HEK293 (cell line): ENCODE data around the gene CCDC9B.

Source experiments
- GLI2 ChIP-seq: fragments of 450-650 bp; formaldehyde crosslinking; IDR thresholded peaks from 2 replicates; pipeline ENCODE4; 2017; ENCODE audit warnings: missing biosample characterization, missing genetic modification characterization, low read depth, borderline replicate concordance
- GLI4 ChIP-seq: fragments of 450-650 bp; formaldehyde crosslinking; IDR thresholded peaks from 2 replicates; pipeline ENCODE4 v1.5.1; 2016; ENCODE audit warnings: missing biosample characterization, missing genetic modification characterization
- KLF9 ChIP-seq: fragments of 450-650 bp; formaldehyde crosslinking; IDR thresholded peaks from 2 replicates; pipeline ENCODE4 v1.5.1; 2016; ENCODE audit warnings: missing biosample characterization, missing genetic modification characterization, low read depth
- PRDM1 ChIP-seq: fragments of 450-650 bp; formaldehyde crosslinking; IDR thresholded peaks from 2 replicates; pipeline ENCODE4; 2016; ENCODE audit warnings: missing biosample characterization, missing genetic modification characterization
- SP2 ChIP-seq: fragments of 450-650 bp; formaldehyde crosslinking; IDR thresholded peaks from 2 replicates; pipeline ENCODE4 v1.5.1; 2016; ENCODE audit warnings: missing biosample characterization, missing genetic modification characterization
- TRIM28 ChIP-seq: IDR thresholded peaks from 2 replicates; pipeline ENCODE4 v1.6.1; 2011; ENCODE audit warnings: low read length, control low read depth, borderline replicate concordance
- ZBTB20 ChIP-seq: fragments of 450-650 bp; formaldehyde crosslinking; IDR thresholded peaks from 2 replicates; pipeline ENCODE4 v1.5.1; 2016; ENCODE audit warnings: missing biosample characterization, missing genetic modification characterization
- ZBTB21 ChIP-seq: fragments of 450-650 bp; formaldehyde crosslinking; IDR thresholded peaks from 2 replicates; pipeline ENCODE4 v1.5.1; 2017; ENCODE audit warnings: missing biosample characterization, missing genetic modification characterization
- ZNF10 ChIP-seq: fragments of 450-650 bp; formaldehyde crosslinking; IDR thresholded peaks from 2 replicates; pipeline ENCODE4 v1.5.1; 2017; ENCODE audit warnings: missing biosample characterization, missing genetic modification characterization
- ZNF132 ChIP-seq: fragments of 450-650 bp; formaldehyde crosslinking; IDR thresholded peaks from 2 replicates; pipeline ENCODE4 v1.5.1; 2017; ENCODE audit warnings: missing biosample characterization, missing genetic modification characterization, borderline replicate concordance
- ZNF133 ChIP-seq: fragments of 450-650 bp; formaldehyde crosslinking; IDR thresholded peaks from 2 replicates; pipeline ENCODE4 v1.5.1; 2016; ENCODE audit warnings: missing biosample characterization, missing genetic modification characterization
- ZNF184 ChIP-seq: fragments of 450-650 bp; IDR thresholded peaks from 2 replicates; pipeline ENCODE4 v1.5.1; 2018; ENCODE audit warnings: missing biosample characterization, mild to moderate bottlenecking, missing genetic modification characterization
- ZNF211 ChIP-seq: fragments of 450-650 bp; formaldehyde crosslinking; IDR thresholded peaks from 2 replicates; pipeline ENCODE4 v1.5.1; 2016; ENCODE audit warnings: low read depth, missing biosample characterization, missing genetic modification characterization
- ZNF274 ChIP-seq, 2 experiments: fragments of 200-500 bp in 1 of 2; fragments of 450-650 bp in 1 of 2; sonication (Bioruptor generic) in 1 of 2; formaldehyde crosslinking in 1 of 2; IDR thresholded peaks; 2 replicates each; pipeline versions ENCODE4 v1.5.1 to v1.6.1; 2014 to 2016; ENCODE audit warnings: borderline replicate concordance in 1 of 2, inconsistent platforms in 1 of 2, low read length in 1 of 2, missing biosample characterization in 1 of 2, missing genetic modification characterization in 1 of 2
- ZNF311 ChIP-seq: fragments of 450-650 bp; formaldehyde crosslinking; IDR thresholded peaks from 2 replicates; pipeline ENCODE4 v1.5.1; 2017; ENCODE audit warnings: missing biosample characterization, missing genetic modification characterization, borderline replicate concordance
- ZNF341 ChIP-seq: fragments of 450-650 bp; formaldehyde crosslinking; IDR thresholded peaks from 2 replicates; pipeline ENCODE4; 2016; ENCODE audit warnings: low read depth, missing biosample characterization, missing genetic modification characterization
- ZNF394 ChIP-seq: fragments of 450-650 bp; formaldehyde crosslinking; IDR thresholded peaks from 2 replicates; pipeline ENCODE4 v1.5.1; 2016; ENCODE audit warnings: missing biosample characterization, missing genetic modification characterization, mild to moderate bottlenecking, moderate library complexity, borderline replicate concordance
- ZNF423 ChIP-seq: fragments of 450-650 bp; formaldehyde crosslinking; IDR thresholded peaks from 2 replicates; pipeline ENCODE4 v1.5.1; 2016; ENCODE audit warnings: missing biosample characterization, missing genetic modification characterization
- ZNF501 ChIP-seq: fragments of 450-650 bp; formaldehyde crosslinking; IDR thresholded peaks from 2 replicates; pipeline ENCODE4 v1.5.1; 2016; ENCODE audit warnings: missing biosample characterization, missing genetic modification characterization
- ZNF658 ChIP-seq: fragments of 450-650 bp; formaldehyde crosslinking; IDR thresholded peaks from 2 replicates; pipeline ENCODE4; 2016; ENCODE audit warnings: missing biosample characterization, missing genetic modification characterization
- ZNF707 ChIP-seq: fragments of 450-650 bp; formaldehyde crosslinking; IDR thresholded peaks from 2 replicates; pipeline ENCODE4 v1.5.1; 2016; ENCODE audit warnings: missing biosample characterization, missing genetic modification characterization
- ZNF792 ChIP-seq: fragments of 450-650 bp; formaldehyde crosslinking; IDR thresholded peaks from 2 replicates; pipeline ENCODE4 v1.5.1; 2016; ENCODE audit warnings: missing biosample characterization, missing genetic modification characterization
- ZNF837 ChIP-seq: fragments of 450-650 bp; formaldehyde crosslinking; IDR thresholded peaks from 2 replicates; pipeline ENCODE4 v1.5.1; 2016; ENCODE audit warnings: missing biosample characterization, missing genetic modification characterization
- ZXDB ChIP-seq: fragments of 450-650 bp; formaldehyde crosslinking; IDR thresholded peaks from 2 replicates; pipeline ENCODE4 v1.5.1; 2016; ENCODE audit warnings: missing biosample characterization, missing genetic modification characterization
- TF ChIP-seq, protein P1 (sequence below): fragments of 450-650 bp; formaldehyde crosslinking; IDR thresholded peaks from 2 replicates; pipeline ENCODE4 v1.5.1; 2016; ENCODE audit warnings: missing biosample characterization, missing genetic modification characterization
- TF ChIP-seq, protein P2 (sequence below): fragments of 450-650 bp; formaldehyde crosslinking; optimal IDR thresholded peaks from 2 replicates; pipeline ENCODE3; 2016; ENCODE audit warnings: missing biosample characterization, mild to moderate bottlenecking, missing genetic modification characterization
- TF ChIP-seq, protein P3 (sequence below): fragments of 450-650 bp; formaldehyde crosslinking; IDR thresholded peaks from 2 replicates; pipeline ENCODE4 v1.5.1; 2016; ENCODE audit warnings: missing biosample characterization, missing genetic modification characterization
- TF ChIP-seq, protein P4 (sequence below): fragments of 450-650 bp; formaldehyde crosslinking; conservative IDR thresholded peaks from 2 replicates; pipeline ENCODE4 v1.5.1; 2016; ENCODE audit warnings: low read depth, missing biosample characterization, missing genetic modification characterization
- TF ChIP-seq, protein P5 (sequence below): fragments of 450-650 bp; IDR thresholded peaks from 2 replicates; pipeline ENCODE4 v1.5.1; 2018; ENCODE audit warnings: missing biosample characterization, mild to moderate bottlenecking, missing genetic modification characterization

Gene CCDC9B

DNA sequence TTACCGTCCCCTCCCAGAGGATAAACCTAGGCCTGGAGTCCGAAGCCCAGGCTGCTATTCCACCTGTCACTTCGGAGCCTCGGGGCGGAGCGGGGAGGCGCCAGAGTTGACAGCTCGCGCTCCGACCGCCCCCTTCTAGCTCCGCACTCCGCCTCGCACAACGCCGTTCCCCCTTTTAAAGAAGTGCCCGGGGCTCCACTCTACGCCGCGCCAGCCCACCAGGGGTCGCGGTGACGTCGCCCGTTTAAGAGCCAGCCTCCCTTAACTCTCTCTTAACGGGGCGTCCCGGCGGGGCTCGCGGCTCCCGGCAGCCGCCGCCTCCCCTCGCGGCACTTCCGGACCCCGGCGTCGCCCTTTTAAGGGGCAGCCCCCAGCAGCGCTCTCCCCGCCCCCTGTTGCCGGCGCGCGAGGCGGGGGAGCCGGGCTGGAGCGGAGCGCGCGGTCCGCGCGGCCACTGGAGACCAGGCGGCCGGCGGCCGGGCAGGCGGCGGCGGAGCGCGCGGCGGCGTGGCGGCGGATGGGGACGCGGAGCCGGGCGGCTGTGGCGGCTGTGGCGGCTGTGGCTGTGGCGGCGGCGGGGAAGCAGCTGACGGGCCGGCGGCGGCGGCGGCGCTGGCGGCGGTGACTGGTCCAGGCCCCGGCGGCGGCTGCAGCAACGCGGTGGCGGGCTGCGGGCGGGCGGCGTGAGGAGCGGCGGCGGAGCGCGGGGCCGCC, 17.3 kb downstream of the CCDC9B start, which contains the start of gene INAFM2 (continued):
- TF ChIP-seq, protein P1, sequence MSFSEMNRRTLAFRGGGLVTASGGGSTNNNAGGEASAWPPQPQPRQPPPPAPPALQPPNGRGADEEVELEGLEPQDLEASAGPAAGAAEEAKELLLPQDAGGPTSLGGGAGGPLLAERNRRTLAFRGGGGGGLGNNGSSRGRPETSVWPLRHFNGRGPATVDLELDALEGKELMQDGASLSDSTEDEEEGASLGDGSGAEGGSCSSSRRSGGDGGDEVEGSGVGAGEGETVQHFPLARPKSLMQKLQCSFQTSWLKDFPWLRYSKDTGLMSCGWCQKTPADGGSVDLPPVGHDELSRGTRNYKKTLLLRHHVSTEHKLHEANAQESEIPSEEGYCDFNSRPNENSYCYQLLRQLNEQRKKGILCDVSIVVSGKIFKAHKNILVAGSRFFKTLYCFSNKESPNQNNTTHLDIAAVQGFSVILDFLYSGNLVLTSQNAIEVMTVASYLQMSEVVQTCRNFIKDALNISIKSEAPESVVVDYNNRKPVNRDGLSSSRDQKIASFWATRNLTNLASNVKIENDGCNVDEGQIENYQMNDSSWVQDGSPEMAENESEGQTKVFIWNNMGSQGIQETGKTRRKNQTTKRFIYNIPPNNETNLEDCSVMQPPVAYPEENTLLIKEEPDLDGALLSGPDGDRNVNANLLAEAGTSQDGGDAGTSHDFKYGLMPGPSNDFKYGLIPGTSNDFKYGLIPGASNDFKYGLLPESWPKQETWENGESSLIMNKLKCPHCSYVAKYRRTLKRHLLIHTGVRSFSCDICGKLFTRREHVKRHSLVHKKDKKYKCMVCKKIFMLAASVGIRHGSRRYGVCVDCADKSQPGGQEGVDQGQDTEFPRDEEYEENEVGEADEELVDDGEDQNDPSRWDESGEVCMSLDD (tag by site-specific recombination): peak; percentile 65
- TF ChIP-seq ZNF274 (IDR thresholded peaks at IDR 0.05; ENCODE audit: low read length): no peak
- no peak for TF ChIP-seq ZNF274 (tag by site-specific recombination; IDR thresholded peaks at IDR 0.05; ENCODE audit: borderline replicate concordance)
- TF ChIP-seq, protein P2, sequence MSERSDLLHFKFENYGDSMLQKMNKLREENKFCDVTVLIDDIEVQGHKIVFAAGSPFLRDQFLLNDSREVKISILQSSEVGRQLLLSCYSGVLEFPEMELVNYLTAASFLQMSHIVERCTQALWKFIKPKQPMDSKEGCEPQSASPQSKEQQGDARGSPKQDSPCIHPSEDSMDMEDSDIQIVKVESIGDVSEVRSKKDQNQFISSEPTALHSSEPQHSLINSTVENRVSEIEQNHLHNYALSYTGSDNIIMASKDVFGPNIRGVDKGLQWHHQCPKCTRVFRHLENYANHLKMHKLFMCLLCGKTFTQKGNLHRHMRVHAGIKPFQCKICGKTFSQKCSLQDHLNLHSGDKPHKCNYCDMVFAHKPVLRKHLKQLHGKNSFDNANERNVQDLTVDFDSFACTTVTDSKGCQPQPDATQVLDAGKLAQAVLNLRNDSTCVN (tag by site-specific recombination): peak; percentile 67
- TF ChIP-seq ZBTB21: no peak
- TF ChIP-seq KLF9 (tag by site-specific recombination): peak; percentile 61; the same call in 1 of the 2 replicates
- no peak for TF ChIP-seq ZNF311
- TF ChIP-seq ZNF132 (tag by site-specific recombination): no peak
- no peak for TF ChIP-seq GLI2 (tag by site-specific recombination)
- no peak for TF ChIP-seq GLI4
- TF ChIP-seq ZNF837 (tag by site-specific recombination): no peak
- no peak for TF ChIP-seq TRIM28
- peak; percentile 85 for TF ChIP-seq ZXDB (tag by site-specific recombination)
- TF ChIP-seq, protein P3, sequence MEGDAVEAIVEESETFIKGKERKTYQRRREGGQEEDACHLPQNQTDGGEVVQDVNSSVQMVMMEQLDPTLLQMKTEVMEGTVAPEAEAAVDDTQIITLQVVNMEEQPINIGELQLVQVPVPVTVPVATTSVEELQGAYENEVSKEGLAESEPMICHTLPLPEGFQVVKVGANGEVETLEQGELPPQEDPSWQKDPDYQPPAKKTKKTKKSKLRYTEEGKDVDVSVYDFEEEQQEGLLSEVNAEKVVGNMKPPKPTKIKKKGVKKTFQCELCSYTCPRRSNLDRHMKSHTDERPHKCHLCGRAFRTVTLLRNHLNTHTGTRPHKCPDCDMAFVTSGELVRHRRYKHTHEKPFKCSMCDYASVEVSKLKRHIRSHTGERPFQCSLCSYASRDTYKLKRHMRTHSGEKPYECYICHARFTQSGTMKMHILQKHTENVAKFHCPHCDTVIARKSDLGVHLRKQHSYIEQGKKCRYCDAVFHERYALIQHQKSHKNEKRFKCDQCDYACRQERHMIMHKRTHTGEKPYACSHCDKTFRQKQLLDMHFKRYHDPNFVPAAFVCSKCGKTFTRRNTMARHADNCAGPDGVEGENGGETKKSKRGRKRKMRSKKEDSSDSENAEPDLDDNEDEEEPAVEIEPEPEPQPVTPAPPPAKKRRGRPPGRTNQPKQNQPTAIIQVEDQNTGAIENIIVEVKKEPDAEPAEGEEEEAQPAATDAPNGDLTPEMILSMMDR (tag by site-specific recombination): peak; percentile 89
- TF ChIP-seq PRDM1: no peak
- TF ChIP-seq, protein P4, sequence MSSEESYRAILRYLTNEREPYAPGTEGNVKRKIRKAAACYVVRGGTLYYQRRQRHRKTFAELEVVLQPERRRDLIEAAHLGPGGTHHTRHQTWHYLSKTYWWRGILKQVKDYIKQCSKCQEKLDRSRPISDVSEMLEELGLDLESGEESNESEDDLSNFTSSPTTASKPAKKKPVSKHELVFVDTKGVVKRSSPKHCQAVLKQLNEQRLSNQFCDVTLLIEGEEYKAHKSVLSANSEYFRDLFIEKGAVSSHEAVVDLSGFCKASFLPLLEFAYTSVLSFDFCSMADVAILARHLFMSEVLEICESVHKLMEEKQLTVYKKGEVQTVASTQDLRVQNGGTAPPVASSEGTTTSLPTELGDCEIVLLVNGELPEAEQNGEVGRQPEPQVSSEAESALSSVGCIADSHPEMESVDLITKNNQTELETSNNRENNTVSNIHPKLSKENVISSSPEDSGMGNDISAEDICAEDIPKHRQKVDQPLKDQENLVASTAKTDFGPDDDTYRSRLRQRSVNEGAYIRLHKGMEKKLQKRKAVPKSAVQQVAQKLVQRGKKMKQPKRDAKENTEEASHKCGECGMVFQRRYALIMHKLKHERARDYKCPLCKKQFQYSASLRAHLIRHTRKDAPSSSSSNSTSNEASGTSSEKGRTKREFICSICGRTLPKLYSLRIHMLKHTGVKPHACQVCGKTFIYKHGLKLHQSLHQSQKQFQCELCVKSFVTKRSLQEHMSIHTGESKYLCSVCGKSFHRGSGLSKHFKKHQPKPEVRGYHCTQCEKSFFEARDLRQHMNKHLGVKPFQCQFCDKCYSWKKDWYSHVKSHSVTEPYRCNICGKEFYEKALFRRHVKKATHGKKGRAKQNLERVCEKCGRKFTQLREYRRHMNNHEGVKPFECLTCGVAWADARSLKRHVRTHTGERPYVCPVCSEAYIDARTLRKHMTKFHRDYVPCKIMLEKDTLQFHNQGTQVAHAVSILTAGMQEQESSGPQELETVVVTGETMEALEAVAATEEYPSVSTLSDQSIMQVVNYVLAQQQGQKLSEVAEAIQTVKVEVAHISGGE (tag by site-specific recombination): peak; percentile 31; the same call in 1 of the 2 replicates
- peak; percentile 97 for TF ChIP-seq ZNF341 (tag by site-specific recombination)
- TF ChIP-seq ZNF394: no peak
- TF ChIP-seq ZNF184 (tag by site-specific recombination): no peak
- no peak for TF ChIP-seq ZNF792 (tag by site-specific recombination)
- no peak for TF ChIP-seq ZNF501 (tag by site-specific recombination)
- no peak for TF ChIP-seq ZNF133 (tag by site-specific recombination)
- TF ChIP-seq ZNF10 (tag by site-specific recombination): no peak
- peak; percentile 59; the same call in 1 of the 2 replicates for TF ChIP-seq ZNF423 (tag by site-specific recombination)
- TF ChIP-seq ZNF707 (tag by site-specific recombination): no peak
- TF ChIP-seq SP2: peak; percentile 81
- peak; percentile 56; the same call in 1 of the 2 replicates for TF ChIP-seq ZBTB20 (tag by site-specific recombination)
- TF ChIP-seq ZNF658: no peak
- TF ChIP-seq, protein P5, sequence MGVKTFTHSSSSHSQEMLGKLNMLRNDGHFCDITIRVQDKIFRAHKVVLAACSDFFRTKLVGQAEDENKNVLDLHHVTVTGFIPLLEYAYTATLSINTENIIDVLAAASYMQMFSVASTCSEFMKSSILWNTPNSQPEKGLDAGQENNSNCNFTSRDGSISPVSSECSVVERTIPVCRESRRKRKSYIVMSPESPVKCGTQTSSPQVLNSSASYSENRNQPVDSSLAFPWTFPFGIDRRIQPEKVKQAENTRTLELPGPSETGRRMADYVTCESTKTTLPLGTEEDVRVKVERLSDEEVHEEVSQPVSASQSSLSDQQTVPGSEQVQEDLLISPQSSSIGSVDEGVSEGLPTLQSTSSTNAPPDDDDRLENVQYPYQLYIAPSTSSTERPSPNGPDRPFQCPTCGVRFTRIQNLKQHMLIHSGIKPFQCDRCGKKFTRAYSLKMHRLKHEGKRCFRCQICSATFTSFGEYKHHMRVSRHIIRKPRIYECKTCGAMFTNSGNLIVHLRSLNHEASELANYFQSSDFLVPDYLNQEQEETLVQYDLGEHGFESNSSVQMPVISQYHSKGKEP (tag by site-specific recombination): peak; percentile 52
- no peak for TF ChIP-seq ZNF211 (tag by site-specific recombination)
